Astrocyte of the hippocampus (primary cell): ENCODE results near the gene DNAJC1.

Source experiments
- DNase-seq: peaks from one replicate; pipeline ENCODE4 v3.0.0; 2011; ENCODE audit warnings: low read depth, low spot score

Gene DNAJC1

GRCh38 chr10:22006379-22006884, 2.9 kb upstream of the DNAJC1 start:
- no peak for DNase-seq

- DNase-seq: no peak
Observed at GRCh38 chr10:22005763-22006162, 2.2 kb upstream of the DNAJC1 start.

GRCh38 chr10:22003964-22004281, 393 bp upstream of the DNAJC1 start:
- DNase-seq: no peak

- peak; percentile 58 for DNase-seq
Observed at GRCh38 chr10:22002591-22003176, 846 bp downstream of the DNAJC1 start.

- no peak for DNase-seq
Observed at GRCh38 chr10:21995557-21995956, 8.0 kb downstream of the DNAJC1 start.

- DNase-seq: peak; percentile 33
Observed at GRCh38 chr10:21993360-21994001, 10.0 kb downstream of the DNAJC1 start.

GRCh38 chr10:21991785-21992184, 11.7 kb downstream of the DNAJC1 start:
- DNase-seq: no peak

GRCh38 chr10:21990449-21990848, 13.1 kb downstream of the DNAJC1 start:
- no peak for DNase-seq

GRCh38 chr10:21989453-21990154, 13.9 kb downstream of the DNAJC1 start:
- DNase-seq: peak; percentile 84

GRCh38 chr10:21985541-21985940, 18.0 kb downstream of the DNAJC1 start:
- DNase-seq: peak; percentile 68

- no peak for DNase-seq
Observed at GRCh38 chr10:21981118-21981517, 22.4 kb downstream of the DNAJC1 start.

GRCh38 chr10:21980691-21981090, 22.8 kb downstream of the DNAJC1 start:
- no peak for DNase-seq

- DNase-seq: peak; percentile 52
Observed at GRCh38 chr10:21978191-21978862, 25.2 kb downstream of the DNAJC1 start.

GRCh38 chr10:21976739-21977138, 26.8 kb downstream of the DNAJC1 start:
- DNase-seq: no peak

- DNase-seq: no peak
Observed at GRCh38 chr10:21976280-21976679, 27.2 kb downstream of the DNAJC1 start.

GRCh38 chr10:21975378-21975990, 28.0 kb downstream of the DNAJC1 start:
- peak; percentile 12 for DNase-seq

GRCh38 chr10:21972584-21972983, 30.9 kb downstream of the DNAJC1 start:
- DNase-seq: no peak

- DNase-seq: peak; percentile 20
Observed at GRCh38 chr10:21969326-21970287, 33.9 kb downstream of the DNAJC1 start.

- no peak for DNase-seq
Observed at GRCh38 chr10:21964983-21965665, 38.4 kb downstream of the DNAJC1 start.

GRCh38 chr10:21962358-21962757, 41.2 kb downstream of the DNAJC1 start:
- no peak for DNase-seq
